ENCODE results near the gene FNDC3B. TPM values are rescaled to one million over a fixed set of nuclear protein-coding genes. Genes with fewer than 3 reads are reported as not detected.

Gene FNDC3B
- total RNA-seq, 4 donors from 2014 or later = 131 to 179 (median 170) TPM

DNA sequence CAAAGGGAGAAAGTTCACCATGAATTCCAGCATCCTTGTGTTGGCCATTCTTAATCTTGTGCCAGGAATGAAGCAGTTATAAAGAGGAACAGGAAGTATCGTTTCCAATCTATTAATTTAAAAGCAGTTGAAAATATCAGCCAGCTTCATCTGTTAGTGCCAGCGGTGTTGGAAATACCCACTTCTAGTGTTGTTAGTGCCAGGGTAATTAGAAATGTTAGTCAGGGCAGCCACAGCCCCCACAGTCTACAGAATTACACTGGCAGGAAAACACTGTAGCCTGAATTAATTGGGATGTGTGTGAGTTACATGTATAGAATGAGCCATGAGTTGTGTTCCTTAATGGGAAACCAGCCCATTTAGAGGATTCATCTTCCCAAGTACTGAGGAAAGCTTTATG is 281.1 kb downstream of the FNDC3B start:
- TF ChIP-seq, protein P1, sequence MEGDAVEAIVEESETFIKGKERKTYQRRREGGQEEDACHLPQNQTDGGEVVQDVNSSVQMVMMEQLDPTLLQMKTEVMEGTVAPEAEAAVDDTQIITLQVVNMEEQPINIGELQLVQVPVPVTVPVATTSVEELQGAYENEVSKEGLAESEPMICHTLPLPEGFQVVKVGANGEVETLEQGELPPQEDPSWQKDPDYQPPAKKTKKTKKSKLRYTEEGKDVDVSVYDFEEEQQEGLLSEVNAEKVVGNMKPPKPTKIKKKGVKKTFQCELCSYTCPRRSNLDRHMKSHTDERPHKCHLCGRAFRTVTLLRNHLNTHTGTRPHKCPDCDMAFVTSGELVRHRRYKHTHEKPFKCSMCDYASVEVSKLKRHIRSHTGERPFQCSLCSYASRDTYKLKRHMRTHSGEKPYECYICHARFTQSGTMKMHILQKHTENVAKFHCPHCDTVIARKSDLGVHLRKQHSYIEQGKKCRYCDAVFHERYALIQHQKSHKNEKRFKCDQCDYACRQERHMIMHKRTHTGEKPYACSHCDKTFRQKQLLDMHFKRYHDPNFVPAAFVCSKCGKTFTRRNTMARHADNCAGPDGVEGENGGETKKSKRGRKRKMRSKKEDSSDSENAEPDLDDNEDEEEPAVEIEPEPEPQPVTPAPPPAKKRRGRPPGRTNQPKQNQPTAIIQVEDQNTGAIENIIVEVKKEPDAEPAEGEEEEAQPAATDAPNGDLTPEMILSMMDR (IDR thresholded peaks at IDR 0.05; ENCODE audit: low read depth) = no peak

DNA sequence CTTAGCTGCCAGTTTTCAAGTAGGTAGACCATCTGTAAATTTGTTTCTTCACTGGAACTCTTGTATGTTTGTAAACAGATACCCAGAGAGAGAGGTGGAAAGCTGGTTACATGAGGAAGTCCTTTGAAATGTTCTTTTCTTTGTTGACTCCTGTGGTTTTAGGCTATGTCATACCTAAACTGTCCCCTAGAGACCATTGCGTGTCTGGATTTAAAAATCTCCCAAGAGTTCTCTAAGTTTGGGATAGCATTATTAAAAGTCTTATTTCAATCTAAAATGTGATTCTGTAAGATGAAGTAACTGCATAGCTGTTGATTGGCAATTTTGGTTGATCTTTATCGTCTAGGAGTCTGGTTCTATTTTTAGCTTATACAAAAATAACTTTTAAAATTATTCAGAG is 281.7 kb downstream of the FNDC3B start:
- TF ChIP-seq, protein P1 (IDR thresholded peaks at IDR 0.05; ENCODE audit: low read depth) = no peak

DNA sequence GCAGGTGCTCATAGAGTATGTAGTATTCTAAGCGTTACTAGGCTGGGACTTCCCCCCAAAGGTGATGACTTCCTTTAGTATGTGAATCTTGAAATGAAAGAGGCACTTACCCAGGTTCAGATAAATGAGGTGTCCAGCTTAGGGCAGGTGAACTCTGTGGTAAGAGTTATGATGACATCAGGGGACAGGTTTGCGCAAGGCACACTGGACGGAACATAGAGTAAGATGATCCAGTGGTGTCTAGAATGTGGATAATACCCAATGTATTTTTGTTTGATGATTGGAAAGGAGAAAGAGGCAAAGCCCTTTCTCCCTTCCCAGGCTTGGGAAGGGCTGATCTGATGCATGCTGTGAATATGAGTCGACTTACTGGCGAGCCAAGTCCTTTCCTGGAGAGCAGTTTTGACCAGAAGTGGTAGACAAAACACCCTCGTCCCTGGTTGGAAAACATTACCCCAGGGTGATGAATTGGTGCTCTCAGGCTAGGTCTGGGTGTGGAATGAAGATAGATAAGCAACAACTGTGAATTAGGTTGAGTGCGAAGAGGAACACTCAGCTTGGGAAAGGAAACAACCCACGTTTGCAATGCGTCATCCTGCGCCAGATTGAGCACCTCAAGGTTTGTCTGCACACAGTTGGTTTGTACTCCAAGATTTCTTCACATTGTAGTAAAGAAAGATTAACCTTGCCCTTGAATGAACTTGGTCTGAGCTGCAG is 284.7 kb downstream of the FNDC3B start:
- TF ChIP-seq, protein P1 (IDR thresholded peaks at IDR 0.05; ENCODE audit: low read depth) = no peak

- TF ChIP-seq, protein P1 (IDR thresholded peaks at IDR 0.05; ENCODE audit: low read depth) = no peak
These were observed 285.3 kb downstream of the FNDC3B start for GRCh38 chr3:172324611-172325203.

GRCh38 chr3:172325461-172325860 is 286.1 kb downstream of the FNDC3B start:
- TF ChIP-seq, protein P1 (IDR thresholded peaks at IDR 0.05; ENCODE audit: low read depth) = no peak

GRCh38 chr3:172326993-172327392 is 287.6 kb downstream of the FNDC3B start:
- TF ChIP-seq, protein P1 (IDR thresholded peaks at IDR 0.05; ENCODE audit: low read depth) = no peak

DNA sequence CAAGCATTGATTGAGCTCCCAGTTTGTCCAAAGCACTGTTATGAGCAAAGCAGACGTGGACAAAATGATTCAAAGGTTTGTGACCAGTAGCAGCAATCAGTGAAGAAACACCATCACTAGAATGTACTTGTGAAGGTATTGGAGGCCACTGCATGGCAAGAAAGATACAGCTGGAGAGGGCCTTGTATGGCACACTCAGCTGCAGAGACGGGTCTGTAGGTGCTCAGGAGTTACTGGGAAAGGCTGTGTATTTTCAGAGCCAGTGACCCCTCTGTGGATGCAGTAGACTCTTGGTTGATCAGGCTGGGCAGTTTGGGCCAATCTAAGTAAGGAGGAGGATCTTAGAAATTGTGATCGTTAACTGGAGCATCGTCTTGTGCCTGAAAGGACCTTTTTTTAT is 288.9 kb downstream of the FNDC3B start:
- TF ChIP-seq, protein P1 (IDR thresholded peaks at IDR 0.05; ENCODE audit: low read depth) = no peak
